HL-60 (cell line): ENCODE data around the gene ELAVL4.

ENCODE experiments used
- DNase-seq, 2 experiments: peaks; one replicate each; pipeline ENCODE4 v3.0.0-alpha.2; 2010 to 2020; ENCODE audit warnings: low read depth in 1 of 2, low spot score in 1 of 2
- H3K27ac ChIP-seq: fragments of 250-450 bp; sonication (Bioruptor Pico); replicated peaks from 2 replicates; pipeline ENCODE4 v1.5.1; 2020; ENCODE audit warnings: mild to moderate bottlenecking, moderate library complexity
- H3K27me3 ChIP-seq: fragments of 250-450 bp; sonication (Bioruptor Pico); 2 replicates; pipeline ENCODE4 v1.5.1; 2021; ENCODE audit warnings: mild to moderate bottlenecking, moderate library complexity; ENCODE audit not compliant: insufficient read depth, poor library complexity, severe bottlenecking
- H3K4me3 ChIP-seq: replicated peaks from 2 replicates; pipeline ENCODE4 v1.5.1; 2011; ENCODE audit warnings: mild to moderate bottlenecking, control low read depth, low read length; ENCODE audit not compliant: insufficient read depth
- GABPA ChIP-seq: IDR thresholded peaks from 2 replicates; pipeline ENCODE4 v1.6.1; 2012; ENCODE audit warnings: low read depth
- POLR2AphosphoS5 ChIP-seq: IDR thresholded peaks from 2 replicates; pipeline ENCODE4 v1.6.1; 2012; ENCODE audit warnings: low read depth
- REST ChIP-seq: IDR thresholded peaks from 2 replicates; pipeline ENCODE4 v1.6.1; 2012; ENCODE audit warnings: low read depth; ENCODE audit not compliant: insufficient replicate concordance
- SPI1 ChIP-seq: IDR thresholded peaks from 2 replicates; pipeline ENCODE4 v1.6.1; 2012; ENCODE audit warnings: low read depth, mild to moderate bottlenecking, borderline replicate concordance
- TF ChIP-seq, protein P1 (sequence below): IDR thresholded peaks from one replicate; pipeline ENCODE4 v1.5.1; 2011; ENCODE audit warnings: low read length, control low read depth, inconsistent platforms; ENCODE audit not compliant: insufficient read depth

The ELAVL4 gene

GRCh38 chr1:50231209-50231608 lies 122.5 kb downstream of the ELAVL4 start:
- Histone ChIP-seq H3K27ac (no peak overlapping the region), H3K27me3 (peaks cover 2% of the 10 kb centered on the region), H3K4me3 (no peak overlapping the region)
- TF ChIP-seq, protein P1, sequence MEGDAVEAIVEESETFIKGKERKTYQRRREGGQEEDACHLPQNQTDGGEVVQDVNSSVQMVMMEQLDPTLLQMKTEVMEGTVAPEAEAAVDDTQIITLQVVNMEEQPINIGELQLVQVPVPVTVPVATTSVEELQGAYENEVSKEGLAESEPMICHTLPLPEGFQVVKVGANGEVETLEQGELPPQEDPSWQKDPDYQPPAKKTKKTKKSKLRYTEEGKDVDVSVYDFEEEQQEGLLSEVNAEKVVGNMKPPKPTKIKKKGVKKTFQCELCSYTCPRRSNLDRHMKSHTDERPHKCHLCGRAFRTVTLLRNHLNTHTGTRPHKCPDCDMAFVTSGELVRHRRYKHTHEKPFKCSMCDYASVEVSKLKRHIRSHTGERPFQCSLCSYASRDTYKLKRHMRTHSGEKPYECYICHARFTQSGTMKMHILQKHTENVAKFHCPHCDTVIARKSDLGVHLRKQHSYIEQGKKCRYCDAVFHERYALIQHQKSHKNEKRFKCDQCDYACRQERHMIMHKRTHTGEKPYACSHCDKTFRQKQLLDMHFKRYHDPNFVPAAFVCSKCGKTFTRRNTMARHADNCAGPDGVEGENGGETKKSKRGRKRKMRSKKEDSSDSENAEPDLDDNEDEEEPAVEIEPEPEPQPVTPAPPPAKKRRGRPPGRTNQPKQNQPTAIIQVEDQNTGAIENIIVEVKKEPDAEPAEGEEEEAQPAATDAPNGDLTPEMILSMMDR: no peak
- TF ChIP-seq REST (no peak), SPI1 (no peak), GABPA (no peak), POLR2AphosphoS5 (no peak)
- no peak for DNase-seq

DNA sequence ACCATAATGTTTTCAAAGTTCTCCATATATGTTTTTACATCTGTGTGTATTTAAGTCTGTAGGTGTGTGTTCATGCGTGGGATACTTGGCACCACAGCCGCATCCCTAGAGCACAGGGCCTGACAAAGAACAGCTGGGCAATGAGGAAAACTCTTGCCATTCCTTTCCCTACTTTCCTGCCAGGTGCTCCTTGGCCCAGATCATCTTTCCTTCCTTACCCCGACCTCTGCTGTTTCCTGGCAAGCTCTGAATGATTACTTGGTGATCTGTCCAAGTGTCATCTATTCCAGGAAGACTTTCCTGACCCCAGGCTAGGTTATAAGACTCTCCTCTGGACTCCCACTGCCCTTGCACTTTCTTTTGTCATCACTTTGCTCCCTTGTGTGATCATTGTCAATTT lies 123.6 kb downstream of the ELAVL4 start:
- TF ChIP-seq REST (no peak), GABPA (no peak), POLR2AphosphoS5 (no peak), SPI1 (no peak)
- TF ChIP-seq, protein P1: no peak
- no peak overlapping the region for H3K27ac ChIP-seq
- no peak for DNase-seq
- peaks cover 2% of the 10 kb centered on the region for H3K27me3 ChIP-seq
- no peak overlapping the region for H3K4me3 ChIP-seq

GRCh38 chr1:50236656-50237055 lies 127.9 kb downstream of the ELAVL4 start:
- Histone ChIP-seq H3K4me3 (no peak overlapping the region), H3K27ac (no peak overlapping the region), H3K27me3 (no peaks in the 10 kb centered on the region)
- no peak for DNase-seq
- no peak for TF ChIP-seq GABPA
- no peak for TF ChIP-seq SPI1
- TF ChIP-seq, protein P1: no peak
- TF ChIP-seq POLR2AphosphoS5: no peak
- no peak for TF ChIP-seq REST
